ENCODE data around the gene FEZF1.

Gene FEZF1

GRCh38 chr7:122268101-122268500 lies 36.4 kb downstream of the FEZF1 start:
- DNase-seq (ENCODE audit: low read depth in 2 of 2): no peak

- no peak for DNase-seq (ENCODE audit: low read depth in 2 of 2)
Observed at GRCh38 chr7:122262246-122262645, 42.3 kb downstream of the FEZF1 start.

GRCh38 chr7:122261442-122261841 lies 43.1 kb downstream of the FEZF1 start:
- no peak for DNase-seq (ENCODE audit: low read depth in 2 of 2)

- DNase-seq (ENCODE audit: low read depth in 2 of 2): no peak
Observed at GRCh38 chr7:122261016-122261415, 43.5 kb downstream of the FEZF1 start.

GRCh38 chr7:122260336-122260735 lies 44.2 kb downstream of the FEZF1 start:
- DNase-seq (ENCODE audit: low read depth in 2 of 2): no peak

GRCh38 chr7:122258971-122259370 lies 45.6 kb downstream of the FEZF1 start:
- no peak for DNase-seq (ENCODE audit: low read depth in 2 of 2)

GRCh38 chr7:122257056-122257455 lies 47.5 kb downstream of the FEZF1 start:
- no peak for DNase-seq (ENCODE audit: low read depth in 2 of 2)

- no peak for DNase-seq (ENCODE audit: low read depth in 2 of 2)
Observed at GRCh38 chr7:122256046-122256445, 48.5 kb downstream of the FEZF1 start.

GRCh38 chr7:122255454-122255853 lies 49.1 kb downstream of the FEZF1 start:
- DNase-seq (ENCODE audit: low read depth in 2 of 2): no peak

All from stimulated activated CD4-positive, alpha-beta T cell treated with anti-CD3 and anti-CD28 coated beads, Interleukin-4, amount 100 ng/mL, for 48 hours (primary cell).